PC-9 (cell line): ENCODE results near the gene TANGO6. TPM values are rescaled to one million over a fixed set of nuclear protein-coding genes. Genes with fewer than 3 reads are reported as not detected.

ENCODE experiments used
- BruUV-seq: library from RNA; stranded (reverse); fragments of 400-500 nt; replicated peaks from 2 replicates; lab custom pipeline; 2021; lab: Mats Ljungman, UMichigan
- CTCF ChIA-PET: fragments of 300-600 bp; sonication (Branson Sonifier 250); formaldehyde crosslinking; loops from one replicate; lab custom pipeline; 2022; ENCODE audit warnings: antibody characterized with exemption; lab: Charles Lee
- POLR2A ChIA-PET: fragments of 300-600 bp; sonication (Branson Sonifier 250); formaldehyde crosslinking; loops from one replicate; lab custom pipeline; 2022; ENCODE audit warnings: antibody characterized with exemption; ENCODE audit not compliant: unreplicated experiment; lab: Charles Lee
- DNase-seq, 2 experiments: peaks; one replicate each; pipeline versions ENCODE4 v3.0.0 to v3.0.0-alpha.2; 2015 to 2022; ENCODE audit warnings: mixed read lengths in 1 of 2
- H2AFZ ChIP-seq: fragments of 200-600 bp; sonication (generic); 2 replicates; pipeline ENCODE4 v1.8.1; 2017; ENCODE audit warnings: antibody characterized with exemption
- H3F3A ChIP-seq: fragments of 200-600 bp; sonication (generic); 2 replicates; pipeline ENCODE4 v1.8.1; 2017; ENCODE audit warnings: antibody characterized with exemption, mild to moderate bottlenecking, low read depth; ENCODE audit not compliant: insufficient read depth
- H3K27ac ChIP-seq: fragments of 200-600 bp; sonication (generic); 2 replicates; pipeline ENCODE4 v1.6.1; 2016; ENCODE audit warnings: mixed run types
- H3K27me3 ChIP-seq: fragments of 200-600 bp; sonication (generic); 2 replicates; pipeline ENCODE4 v1.6.1; 2016; ENCODE audit warnings: low read depth, mixed run types; ENCODE audit not compliant: insufficient read depth
- H3K36me3 ChIP-seq: fragments of 200-600 bp; sonication (generic); 2 replicates; pipeline ENCODE4 v1.6.1; 2016; ENCODE audit warnings: low read depth, mixed run types
- H3K4me1 ChIP-seq: fragments of 200-600 bp; sonication (generic); replicated peaks from 2 replicates; pipeline ENCODE4 v1.6.1; 2016; ENCODE audit warnings: mixed run types; ENCODE audit not compliant: insufficient read depth
- H3K4me2 ChIP-seq: fragments of 200-600 bp; sonication (generic); 2 replicates; pipeline ENCODE4 v1.6.1; 2017; ENCODE audit warnings: mixed run types
- H3K4me3 ChIP-seq: fragments of 200-600 bp; sonication (generic); 2 replicates; pipeline ENCODE4 v1.6.1; 2016; ENCODE audit warnings: mixed run types
- H3K79me2 ChIP-seq: fragments of 200-600 bp; sonication (generic); 2 replicates; pipeline ENCODE4 v1.6.1; 2017; ENCODE audit warnings: low read depth, mixed run types
- H3K9me2 ChIP-seq: fragments of 200-600 bp; sonication (generic); 2 replicates; pipeline ENCODE4 v1.8.1; 2017; ENCODE audit warnings: mild to moderate bottlenecking; ENCODE audit not compliant: insufficient read depth
- H3K9me3 ChIP-seq: fragments of 200-600 bp; sonication (generic); 2 replicates; pipeline ENCODE4 v1.8.1; 2016; ENCODE audit warnings: low read depth; ENCODE audit not compliant: insufficient read depth
- H4K20me1 ChIP-seq: fragments of 200-600 bp; sonication (generic); 2 replicates; pipeline ENCODE4 v1.8.1; 2017; ENCODE audit not compliant: insufficient read depth
- CTCF ChIP-seq: fragments of 200-600 bp; sonication (generic); conservative IDR thresholded peaks from 2 replicates; pipeline ENCODE4 v1.6.1; 2017; ENCODE audit warnings: mixed run types, antibody characterized with exemption, mild to moderate bottlenecking, moderate library complexity
- EZH2 ChIP-seq: fragments of 200-600 bp; sonication (generic); IDR thresholded peaks from 2 replicates; pipeline ENCODE4 v1.8.0; 2017; ENCODE audit warnings: antibody characterized with exemption, low read depth
- intact Hi-C: fragments of 100-400 bp; cut with micrococcal nuclease; formaldehyde crosslinking; loops from one replicate; pipeline ENCODE4 v1.10.0; 2022; ENCODE audit not compliant: unreplicated experiment
- total RNA-seq: library from RNA; stranded (reverse); gene quantifications from 2 replicates; pipeline ENCODE4 v1.2.3, GENCODE V29; 2021

Gene TANGO6
- total RNA-seq, 1 experiment from 2014 or later = 5.8 TPM

- no peaks in the 10 kb centered on the region for H3F3A ChIP-seq
- no TSS peak for BruUV-seq
- no peaks in the 10 kb centered on the region for H3K9me2 ChIP-seq
- no peak overlapping the region for H3K4me2 ChIP-seq
- H3K27me3 ChIP-seq = no peaks in the 10 kb centered on the region
- DNase-seq = no peak
- intact Hi-C loops = no loop called here
- no peak overlapping the region for H2AFZ ChIP-seq
- H3K4me3 ChIP-seq = no peak overlapping the region
- TF ChIP-seq EZH2 (no peak), CTCF (no peak)
- H3K36me3 ChIP-seq = no peaks in the 10 kb centered on the region
- no peak overlapping the region for H3K27ac ChIP-seq
- CTCF ChIA-PET = interaction anchor here (0.6 kb wide), 1 partner anchor 18 kb away, joined by 6 read pairs; no protein-coding TSS in a partner anchor
- H4K20me1 ChIP-seq = no peaks in the 10 kb centered on the region
- POLR2A ChIA-PET = no interaction called here
- H3K79me2 ChIP-seq = no peaks in the 10 kb centered on the region
- H3K4me1 ChIP-seq = no peaks in the 10 kb centered on the region
- no peaks in the 10 kb centered on the region for H3K9me3 ChIP-seq
These were observed 51.4 kb downstream of the TANGO6 start for GRCh38 chr16:68894714-68895113.

GRCh38 chr16:68898026-68898425 lies 54.7 kb downstream of the TANGO6 start:
- H3K36me3 ChIP-seq = no peaks in the 10 kb centered on the region
- no peaks in the 10 kb centered on the region for H3K27me3 ChIP-seq
- H3K27ac ChIP-seq = no peak overlapping the region
- no peak overlapping the region for H2AFZ ChIP-seq
- TF ChIP-seq EZH2 = no peak
- TF ChIP-seq CTCF = no peak
- no peaks in the 10 kb centered on the region for H3K79me2 ChIP-seq
- no peak overlapping the region for H3K4me3 ChIP-seq
- H3K4me2 ChIP-seq = no peak overlapping the region
- CTCF ChIA-PET = no interaction called here
- intact Hi-C loops = no loop called here
- H3F3A ChIP-seq = peaks cover 6% of the 10 kb centered on the region; the same call in 1 of the 2 replicates
- no peaks in the 10 kb centered on the region for H3K9me3 ChIP-seq
- H3K4me1 ChIP-seq = peaks cover 6% of the 10 kb centered on the region; the same call in 1 of the 2 replicates
- POLR2A ChIA-PET = no interaction called here
- H3K9me2 ChIP-seq = no peaks in the 10 kb centered on the region
- DNase-seq = no peak
- BruUV-seq = no TSS peak
- H4K20me1 ChIP-seq = no peaks in the 10 kb centered on the region

- ChIA-PET CTCF (interaction anchor here (0.5 kb wide), 1 partner anchor 206 kb away, joined by 3 read pairs; no protein-coding TSS in a partner anchor), POLR2A (no interaction called here)
- Histone ChIP-seq H3K9me3 (no peaks in the 10 kb centered on the region), H3K27ac (no peak overlapping the region), H3K36me3 (no peaks in the 10 kb centered on the region), H3K27me3 (no peaks in the 10 kb centered on the region), H2AFZ (no peak overlapping the region), H3K4me2 (no peak overlapping the region), H3K79me2 (no peaks in the 10 kb centered on the region), H3K4me3 (no peak overlapping the region), H4K20me1 (no peaks in the 10 kb centered on the region), H3K4me1 (peaks cover 6% of the 10 kb centered on the region; the same call in 1 of the 2 replicates), H3F3A (peaks cover 6% of the 10 kb centered on the region; the same call in 1 of the 2 replicates), H3K9me2 (no peaks in the 10 kb centered on the region)
- DNase-seq = no peak
- intact Hi-C loops = loop anchor here (5.0 kb wide), 1 partner anchor 308 kb away; no protein-coding TSS in a partner anchor
- TF ChIP-seq CTCF = no peak
- no peak for TF ChIP-seq EZH2
- BruUV-seq = no TSS peak
These were observed 56.7 kb downstream of the TANGO6 start for GRCh38 chr16:68900009-68900408.
